Activated T-cell treated with anti-CD3 and anti-CD28 coated beads, Interleukin-2, amount 50 U/mL, for 48 hours (primary cell): ENCODE data around the gene HMGB2.

Source experiments
- DNase-seq, 2 experiments: peaks; one replicate each; pipeline ENCODE4 v3.0.0-alpha.2; 2020

The HMGB2 gene

GRCh38 chr4:173334891-173335752, 964 bp upstream of the HMGB2 start:
- DNase-seq = peak in 1 of 2 experiments; percentile 77

- no peak for DNase-seq
These were observed 487 bp downstream of the HMGB2 start for GRCh38 chr4:173333658-173334084.

GRCh38 chr4:173332963-173333657, 1.0 kb downstream of the HMGB2 start:
- peak in 1 of 2 experiments; percentile 45 for DNase-seq

- DNase-seq = no peak
These were observed 2.1 kb downstream of the HMGB2 start for GRCh38 chr4:173332021-173332487.

- DNase-seq = no peak
These were observed 3.6 kb downstream of the HMGB2 start for GRCh38 chr4:173330590-173330989.

- no peak for DNase-seq
These were observed 5.8 kb downstream of the HMGB2 start for GRCh38 chr4:173328236-173328901.

- DNase-seq = no peak
These were observed 9.0 kb downstream of the HMGB2 start for GRCh38 chr4:173325007-173325736.

GRCh38 chr4:173319696-173320095, 14.5 kb downstream of the HMGB2 start:
- DNase-seq = no peak

- no peak for DNase-seq
These were observed 15.4 kb downstream of the HMGB2 start for GRCh38 chr4:173318648-173319211.

- DNase-seq = no peak
These were observed 15.9 kb downstream of the HMGB2 start for GRCh38 chr4:173318240-173318639.

GRCh38 chr4:173317004-173317403, 17.2 kb downstream of the HMGB2 start:
- no peak for DNase-seq

- no peak for DNase-seq
These were observed 18.1 kb downstream of the HMGB2 start for GRCh38 chr4:173316060-173316459.

- no peak for DNase-seq
These were observed 19.4 kb downstream of the HMGB2 start for GRCh38 chr4:173314715-173315114.

GRCh38 chr4:173311368-173311767, 22.8 kb downstream of the HMGB2 start:
- no peak for DNase-seq

GRCh38 chr4:173307778-173308177, 26.4 kb downstream of the HMGB2 start:
- DNase-seq = no peak

GRCh38 chr4:173301518-173302201, 32.5 kb downstream of the HMGB2 start:
- DNase-seq = no peak

GRCh38 chr4:173294444-173294843, 39.7 kb downstream of the HMGB2 start:
- DNase-seq = no peak

- no peak for DNase-seq
These were observed 40.5 kb downstream of the HMGB2 start for GRCh38 chr4:173293663-173294062.

- DNase-seq = no peak
These were observed 42.3 kb downstream of the HMGB2 start for GRCh38 chr4:173291899-173292298.

- DNase-seq = no peak
These were observed 44.8 kb downstream of the HMGB2 start for GRCh38 chr4:173289353-173289727.

- DNase-seq = no peak
These were observed 45.3 kb downstream of the HMGB2 start for GRCh38 chr4:173288698-173289352.
